Germinal center (tissue), 1 donor: ENCODE results near the gene EHBP1.
"Not testable (repeated sequence)": the region's sequence is repeated elsewhere in the genome, so short reads cannot be mapped to it uniquely, and the experiment has no call there.

Experiments
- DNase-seq: peaks from one replicate; pipeline ENCODE4 v3.0.0; 2012; ENCODE audit warnings: mixed read lengths, low spot score

The EHBP1 gene

DNA sequence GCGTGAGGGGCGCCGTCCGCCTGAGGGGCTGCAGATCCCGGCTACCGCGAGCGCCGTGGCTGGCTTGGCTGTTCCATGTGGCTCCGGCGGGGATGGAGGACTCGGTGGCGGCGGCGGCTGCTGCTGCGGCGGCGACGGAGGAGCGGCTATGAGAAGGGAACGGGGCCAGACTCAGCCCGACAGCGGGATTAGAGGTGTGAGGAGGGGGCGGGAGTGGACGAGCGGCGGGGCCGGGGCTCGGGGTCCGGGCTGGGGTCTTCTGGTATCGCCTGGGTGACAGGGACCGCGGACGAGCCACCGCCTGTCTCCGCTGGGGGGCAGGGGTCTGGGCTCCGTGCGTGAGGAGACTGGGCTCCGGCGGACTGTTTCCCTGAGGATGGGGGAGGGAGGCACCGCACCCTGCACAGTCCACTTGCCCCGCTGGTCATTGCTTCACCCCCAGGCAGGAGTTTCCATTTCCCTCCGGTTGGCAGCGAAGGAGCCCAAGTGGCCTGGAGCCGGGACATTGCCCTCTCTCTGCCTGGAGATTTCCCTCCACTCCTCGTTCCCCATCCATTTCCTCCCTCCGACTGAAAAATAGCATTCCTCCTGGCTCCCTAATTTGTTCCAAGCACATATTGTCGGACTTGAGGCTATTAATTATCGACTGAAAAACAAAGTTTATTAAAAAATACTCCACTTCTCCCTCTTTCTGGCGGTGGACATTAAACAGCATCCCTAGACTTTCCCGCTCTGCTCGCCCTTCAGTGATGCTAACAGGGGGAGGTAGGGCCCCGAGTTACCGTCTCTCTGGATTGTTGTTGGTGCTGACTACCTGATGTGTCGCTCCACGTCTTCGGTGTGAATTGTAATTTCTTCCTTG, 577 bp downstream of the EHBP1 start:
- DNase-seq: peak; percentile 37

DNA sequence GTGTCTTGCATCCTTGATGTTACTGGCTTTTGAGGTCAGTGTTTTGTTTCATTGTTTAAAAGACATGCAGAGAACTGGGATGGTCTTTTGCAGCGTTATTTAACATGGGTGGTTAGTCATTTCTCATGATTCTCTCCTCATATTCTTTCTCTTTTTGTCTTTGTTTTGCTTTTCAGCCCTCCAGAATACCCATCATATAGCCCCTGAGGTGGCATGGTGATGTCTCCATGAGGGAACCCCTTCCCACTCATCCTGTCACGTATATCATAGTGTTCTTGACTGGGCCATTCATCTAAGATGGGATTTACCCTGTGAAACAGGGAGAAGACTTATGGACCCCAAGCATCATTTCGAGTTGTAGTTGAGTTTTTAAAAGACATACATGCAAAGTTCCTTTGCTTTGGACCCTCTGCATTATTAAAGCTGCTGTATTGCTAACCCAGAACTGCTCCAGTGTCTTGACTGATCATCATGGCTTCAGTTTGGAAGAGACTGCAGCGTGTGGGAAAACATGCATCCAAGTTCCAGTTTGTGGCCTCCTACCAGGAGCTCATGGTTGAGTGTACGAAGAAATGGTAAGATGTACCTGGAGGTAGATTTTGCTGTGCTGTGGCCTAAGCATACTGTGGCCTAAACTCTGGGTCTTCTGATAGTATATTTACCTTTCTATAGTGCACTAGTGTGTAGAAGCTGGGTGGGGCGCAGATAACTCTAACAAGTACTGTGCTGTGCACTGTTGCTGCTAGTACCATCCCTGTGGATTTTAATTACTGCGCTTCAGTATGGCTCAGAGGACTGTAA, 1.4 kb downstream of the EHBP1 start:
- DNase-seq: no peak

DNA sequence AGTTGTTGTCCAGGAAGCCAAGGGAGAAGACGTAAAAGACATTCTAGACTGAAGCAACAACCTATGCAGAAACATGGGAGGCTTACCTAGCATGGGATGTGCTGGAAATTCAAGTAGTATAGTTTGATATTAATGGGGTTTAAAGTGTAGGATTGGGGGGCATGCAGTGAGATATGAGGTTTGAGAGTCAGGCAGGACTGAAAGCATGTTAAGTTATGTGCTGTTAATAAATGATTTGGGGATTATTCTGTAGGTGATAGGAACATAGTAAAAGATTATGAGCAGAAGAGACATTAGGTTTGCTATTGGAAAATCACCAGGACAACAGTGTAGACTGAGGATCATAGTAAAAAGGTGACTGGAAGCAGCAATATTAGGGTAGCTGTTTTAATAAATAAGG, 3.2 kb downstream of the EHBP1 start:
- no peak for DNase-seq

DNA sequence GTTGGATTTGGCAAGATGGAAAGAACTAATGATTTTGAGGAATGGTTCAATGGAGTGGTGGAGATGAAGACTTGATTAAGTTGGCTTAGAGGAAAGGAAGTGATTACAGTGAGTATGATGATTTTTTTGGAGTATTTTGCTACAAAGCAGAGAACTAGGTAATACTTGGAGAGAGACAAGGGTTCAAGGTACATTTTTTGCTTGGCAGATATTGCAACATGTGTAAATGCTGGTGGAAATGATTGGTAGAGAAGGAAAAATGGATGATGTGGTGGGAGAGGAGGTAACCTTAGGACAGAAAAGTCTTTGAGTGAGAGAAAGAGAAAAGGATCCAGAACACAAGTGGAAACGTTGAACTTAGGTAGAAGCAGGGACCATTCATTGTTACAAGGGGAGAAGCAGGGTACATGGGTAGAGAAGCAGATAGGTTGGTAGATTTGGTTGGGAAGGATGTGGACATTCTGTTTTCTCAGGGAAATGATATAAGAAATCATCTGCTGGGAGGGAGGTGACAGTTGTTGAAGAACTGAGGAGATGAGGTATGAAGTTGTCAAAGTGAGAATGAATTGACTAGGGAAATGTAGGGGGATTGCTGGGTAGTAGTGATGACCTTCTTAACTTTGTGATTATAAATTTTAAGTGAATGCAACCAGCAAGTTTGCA, 6.5 kb downstream of the EHBP1 start:
- DNase-seq: no peak

DNA sequence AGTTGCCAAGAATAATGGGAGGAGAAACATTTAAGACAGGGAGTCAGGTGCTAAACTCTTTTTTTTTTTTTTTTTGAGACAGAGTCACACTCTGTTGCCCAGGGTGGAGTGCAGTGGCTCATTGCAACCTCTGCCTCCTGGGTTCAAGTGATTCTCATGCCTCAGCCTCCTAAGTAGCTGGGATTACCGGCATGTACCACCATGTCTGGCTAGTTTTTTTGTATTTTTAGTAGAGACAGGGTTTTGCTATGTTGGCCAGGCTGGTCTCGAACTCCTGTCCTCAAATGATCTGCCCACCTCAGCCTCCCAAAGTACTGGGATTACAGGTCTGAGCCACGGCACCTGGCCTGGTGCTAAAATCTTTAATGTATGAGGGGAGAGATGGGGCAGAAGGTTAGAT, 7.7 kb downstream of the EHBP1 start:
- not testable (repeated sequence) for DNase-seq

DNA sequence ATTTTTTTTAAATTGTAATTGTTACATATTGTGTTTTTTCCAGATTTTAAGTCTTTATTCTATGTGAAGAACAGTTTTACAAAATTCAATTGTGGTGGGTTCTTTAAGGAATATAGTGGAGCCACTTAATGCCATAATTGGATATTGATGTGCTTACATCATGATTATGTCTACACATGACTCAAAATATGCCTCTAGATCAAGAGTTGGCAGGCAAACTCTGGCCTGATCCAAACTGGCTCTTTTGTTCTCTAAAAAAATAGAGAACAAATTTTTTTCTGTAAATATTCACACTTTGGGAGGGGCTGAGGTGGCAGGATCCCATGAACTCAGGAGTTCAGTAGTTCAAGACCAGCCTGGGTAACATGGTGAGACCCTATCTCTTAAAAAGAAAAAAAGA, 8.3 kb downstream of the EHBP1 start:
- no peak for DNase-seq

DNA sequence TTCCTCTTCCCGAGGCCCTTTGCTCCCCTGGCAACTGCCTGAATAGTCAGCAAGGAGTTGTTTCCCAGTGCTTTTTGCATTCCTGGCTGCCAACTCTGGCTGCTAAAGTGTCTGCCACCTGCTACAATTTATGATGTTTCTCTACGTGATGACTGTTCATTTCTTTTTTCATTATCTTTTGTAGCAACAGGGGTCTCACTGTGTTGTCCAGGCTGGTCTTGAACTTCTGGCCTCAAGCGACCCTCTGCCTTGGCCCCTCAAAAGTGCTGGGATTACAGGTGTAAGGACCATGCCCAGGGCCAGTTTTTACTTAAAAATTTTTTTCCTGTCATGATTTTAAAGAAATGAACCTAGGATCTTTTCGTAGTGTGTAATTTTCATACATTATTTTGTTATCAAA, 11.3 kb downstream of the EHBP1 start:
- DNase-seq: no peak

DNA sequence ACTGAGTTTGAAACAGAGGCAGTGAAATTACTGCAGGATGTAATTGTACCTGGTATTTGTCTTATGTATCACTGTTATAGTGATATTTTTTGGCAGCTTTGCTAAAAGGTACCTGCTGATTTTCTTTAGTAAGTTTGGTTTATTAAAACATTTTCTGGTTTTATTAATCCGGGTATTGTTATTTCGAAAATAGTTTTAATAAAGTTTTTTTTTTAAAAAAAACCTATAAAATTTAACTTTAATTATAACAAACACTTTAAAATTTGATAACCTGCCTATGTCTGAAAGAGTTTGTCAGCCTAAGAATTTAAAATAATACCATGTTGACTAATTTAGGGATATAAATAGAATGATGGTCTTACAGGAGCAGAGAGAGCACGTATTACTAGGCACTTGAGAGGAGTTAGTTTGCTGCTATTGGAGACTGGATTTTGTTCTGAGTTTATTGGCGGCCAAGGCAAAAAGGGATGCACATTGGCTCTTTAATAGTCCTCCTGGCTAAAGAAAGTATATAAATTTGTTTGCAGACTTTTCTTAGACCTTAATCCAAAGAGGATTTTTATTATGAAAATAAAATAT, 12.1 kb downstream of the EHBP1 start:
- no peak for DNase-seq

DNA sequence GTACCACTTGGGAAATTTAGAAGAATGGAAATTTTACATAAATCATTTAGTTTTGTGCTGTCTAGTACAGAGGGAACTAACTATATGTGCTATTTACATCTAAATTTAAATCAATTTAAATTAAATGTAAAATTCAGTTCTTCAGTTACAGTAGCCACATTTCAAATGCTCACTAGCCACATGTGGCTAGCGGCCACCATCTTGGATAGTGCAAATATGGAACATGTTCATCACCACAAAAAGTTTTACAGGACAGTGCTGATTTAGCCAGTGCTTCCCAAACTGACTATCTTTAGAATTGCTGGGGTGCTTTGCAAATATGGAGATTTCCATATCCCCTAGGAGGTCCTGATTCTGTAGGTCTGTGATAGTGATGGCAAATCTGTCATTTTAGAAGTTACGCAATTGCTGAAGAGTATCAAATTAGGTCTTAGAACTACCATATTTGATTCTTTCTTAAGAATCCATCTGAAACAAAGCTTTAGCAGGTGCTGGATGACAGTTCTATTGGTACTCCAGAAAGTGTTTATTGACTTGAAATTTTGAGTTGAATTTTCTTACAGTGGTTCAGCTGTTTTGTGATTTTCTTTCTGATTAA, 12.8 kb downstream of the EHBP1 start:
- no peak for DNase-seq

DNA sequence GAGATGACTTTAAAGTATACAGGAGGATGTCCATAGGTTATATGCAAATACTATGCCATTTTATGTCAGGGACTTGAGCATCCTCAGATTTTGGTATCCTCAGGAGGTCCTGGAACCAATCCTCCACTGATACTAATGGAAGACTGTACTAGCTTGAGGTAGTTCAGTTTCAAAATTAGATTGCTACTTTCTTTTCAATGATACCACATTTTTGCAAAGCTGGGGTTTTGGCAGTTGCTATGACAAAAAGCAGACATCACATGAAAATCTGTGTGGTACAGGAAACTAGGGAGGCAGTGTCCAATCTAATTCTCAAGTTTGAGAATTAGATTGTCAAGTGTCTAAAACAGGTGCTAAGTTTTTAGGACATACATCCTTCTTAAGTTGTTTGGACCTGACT, 14.2 kb downstream of the EHBP1 start:
- no peak for DNase-seq

DNA sequence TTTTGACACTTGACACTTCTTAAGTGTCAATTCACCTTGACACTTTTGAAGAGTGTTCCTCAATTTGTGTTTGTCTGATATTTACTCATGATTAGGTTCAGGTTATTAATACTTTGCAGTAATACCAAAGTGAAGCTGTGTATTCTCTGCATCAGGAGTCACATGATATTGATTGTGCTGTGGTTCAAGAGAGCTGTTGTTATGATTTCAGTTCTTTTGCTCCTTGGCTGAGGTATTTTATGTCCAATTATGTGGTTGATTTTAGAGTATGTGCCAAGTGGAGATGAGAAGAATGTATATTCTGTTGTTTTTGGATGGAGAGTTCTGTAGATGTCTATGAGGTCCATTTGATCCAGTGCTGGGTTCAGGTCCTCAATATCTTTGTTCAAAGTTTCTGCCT, 17.2 kb downstream of the EHBP1 start:
- DNase-seq: no peak

DNA sequence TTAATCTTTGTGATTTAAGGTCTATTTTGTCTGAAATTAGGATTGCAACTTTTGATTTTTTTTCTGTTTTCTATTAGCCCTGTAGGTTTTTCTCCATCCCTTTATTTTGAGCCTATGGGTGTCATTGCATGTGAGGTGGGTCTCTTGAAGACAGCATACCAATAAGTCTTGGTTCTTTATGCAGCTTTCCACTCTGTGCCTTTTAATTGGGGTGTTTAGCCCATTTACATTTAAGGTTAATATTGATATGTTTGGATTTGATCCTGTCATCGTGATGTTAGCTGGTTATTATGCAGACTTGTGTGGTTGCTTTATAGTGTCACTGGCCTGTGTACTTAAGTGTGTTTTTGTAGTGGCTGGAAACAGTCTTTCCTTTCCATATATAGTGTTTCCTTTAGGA, 17.7 kb downstream of the EHBP1 start:
- no peak for DNase-seq

DNA sequence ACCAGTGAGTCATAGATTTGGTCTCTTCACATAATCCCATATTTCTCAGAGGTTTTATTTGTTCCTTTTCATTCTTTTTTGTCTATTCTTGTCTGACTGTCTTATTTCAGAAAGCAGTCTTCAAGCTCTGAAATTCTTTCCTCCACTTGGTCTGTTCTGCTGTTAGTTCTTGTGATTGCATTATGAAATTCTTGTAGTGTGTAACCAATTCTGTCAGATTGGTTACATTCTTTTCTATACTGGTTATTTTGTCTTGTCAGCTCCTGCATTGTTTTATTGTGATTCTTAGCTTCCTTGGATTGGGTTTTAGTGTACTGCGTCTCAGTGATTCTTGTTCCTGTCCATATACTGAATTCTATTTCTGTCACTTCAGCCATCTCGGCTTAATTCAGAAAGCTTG, 18.6 kb downstream of the EHBP1 start:
- DNase-seq: no peak

DNA sequence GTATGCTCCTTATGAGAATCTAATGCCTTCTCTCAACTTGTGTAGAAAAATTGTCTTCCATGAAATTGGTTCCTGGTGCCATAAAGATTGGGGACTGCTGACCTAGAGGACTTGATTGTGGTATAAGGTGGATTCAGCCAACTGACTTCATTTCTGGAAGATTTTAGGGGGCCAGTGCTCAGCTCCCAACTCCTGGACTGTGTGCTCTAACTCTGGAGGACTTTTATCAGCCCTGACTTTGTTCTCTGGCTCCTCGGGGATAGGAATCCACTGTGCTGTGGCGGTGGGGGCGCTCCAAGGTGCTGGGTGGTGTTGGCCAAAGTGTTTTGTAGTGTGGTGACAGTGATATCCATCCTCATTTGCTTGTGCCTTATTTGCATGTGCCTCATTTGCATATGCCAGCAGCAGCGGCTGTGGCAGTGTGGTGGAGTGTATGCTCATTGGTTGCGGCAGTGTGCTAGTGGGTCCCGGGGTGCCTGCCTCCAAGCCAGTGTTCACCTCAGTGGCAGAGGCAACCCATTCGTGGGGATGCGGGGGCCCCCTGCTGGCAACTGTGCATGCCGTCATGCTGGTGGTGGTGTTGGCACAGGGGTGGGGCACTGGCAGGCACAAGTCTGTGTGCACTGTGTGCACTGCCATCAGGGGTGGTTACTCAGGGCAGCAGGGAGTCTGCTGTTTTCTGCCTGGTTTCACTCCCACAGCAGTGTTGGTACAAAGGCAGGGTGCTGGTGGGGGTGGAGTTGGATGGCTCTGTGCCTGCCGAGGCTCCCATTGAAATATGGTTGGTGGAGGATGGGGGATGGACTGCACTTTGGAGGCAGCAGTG, 19.6 kb downstream of the EHBP1 start:
- peak; percentile 13 for DNase-seq

DNA sequence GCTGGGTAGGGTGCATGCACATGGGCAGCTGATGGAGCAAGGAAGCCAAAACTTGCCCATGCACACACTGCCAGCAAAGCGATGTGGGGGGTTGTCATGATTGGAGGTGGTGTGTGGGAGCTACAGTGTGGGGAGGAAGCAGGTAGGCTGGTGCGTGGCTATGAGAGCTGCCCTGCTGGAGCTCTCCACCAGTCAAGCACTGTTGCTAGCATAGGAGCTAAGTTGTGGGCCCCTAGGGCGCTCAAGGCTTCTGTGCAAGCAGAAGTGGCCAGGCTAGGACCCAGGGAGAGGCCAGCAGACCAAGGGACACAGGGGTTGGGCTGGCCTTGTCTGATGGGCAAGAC, 20.2 kb downstream of the EHBP1 start:
- no peak for DNase-seq

DNA sequence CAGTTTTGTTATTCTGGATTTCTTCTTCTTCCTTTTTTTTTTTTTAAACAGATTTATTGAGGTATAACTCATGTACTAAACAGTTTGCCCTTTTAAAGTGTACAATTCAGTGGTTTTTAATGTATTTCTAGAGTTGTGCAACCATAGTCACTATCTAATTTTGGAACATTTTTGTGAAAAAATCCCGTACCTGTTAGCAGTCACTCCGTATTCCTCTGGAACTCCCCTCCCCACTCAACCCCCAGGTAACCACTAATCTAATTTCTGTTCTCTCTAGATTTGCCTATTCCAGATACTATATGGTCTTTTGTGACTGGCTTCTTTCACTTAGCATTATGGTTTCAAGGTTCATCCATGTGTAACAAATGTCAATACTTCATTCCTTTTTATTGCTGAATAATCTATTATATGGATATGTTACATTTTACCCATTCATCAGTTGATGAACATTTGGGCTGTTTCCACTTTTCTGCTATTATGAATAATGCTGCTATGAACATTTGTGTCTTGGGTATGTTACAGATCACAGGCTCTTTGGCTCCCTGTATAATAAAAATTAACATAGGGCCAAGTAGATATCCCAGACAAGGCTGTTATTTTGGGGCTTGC, 21.9 kb downstream of the EHBP1 start:
- DNase-seq: no peak

DNA sequence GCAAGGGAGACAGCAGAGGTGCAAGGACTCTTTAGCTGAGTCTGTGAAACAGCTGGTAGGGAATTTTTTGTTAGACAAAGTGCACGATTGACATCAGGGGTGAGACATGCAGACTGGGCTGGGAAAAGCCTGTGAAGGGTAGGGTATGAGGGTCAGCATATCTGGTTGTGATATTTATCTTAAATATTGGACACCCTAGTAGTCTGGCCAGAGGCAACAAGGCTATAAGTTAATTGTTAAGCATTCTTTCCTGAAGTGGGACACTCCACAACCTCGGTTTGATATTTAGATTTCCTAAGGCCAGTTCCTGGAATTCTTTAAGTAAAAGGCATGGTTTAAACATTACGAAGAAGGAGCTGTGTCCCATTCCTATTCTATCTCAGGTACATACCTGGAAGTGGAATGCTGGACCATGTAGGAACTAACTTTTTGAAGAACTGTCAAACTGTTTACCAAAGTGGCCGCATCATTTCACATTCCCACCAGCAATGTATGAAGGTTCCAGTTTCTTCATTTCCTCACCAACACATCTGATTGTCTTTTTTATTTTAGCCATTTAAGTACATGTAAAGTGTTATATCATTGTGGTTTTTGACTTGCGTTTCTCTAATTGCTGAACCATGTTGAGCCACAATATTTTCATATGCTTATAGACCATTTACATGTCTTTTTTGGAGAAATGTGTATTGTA, 22.5 kb downstream of the EHBP1 start:
- DNase-seq: no peak

DNA sequence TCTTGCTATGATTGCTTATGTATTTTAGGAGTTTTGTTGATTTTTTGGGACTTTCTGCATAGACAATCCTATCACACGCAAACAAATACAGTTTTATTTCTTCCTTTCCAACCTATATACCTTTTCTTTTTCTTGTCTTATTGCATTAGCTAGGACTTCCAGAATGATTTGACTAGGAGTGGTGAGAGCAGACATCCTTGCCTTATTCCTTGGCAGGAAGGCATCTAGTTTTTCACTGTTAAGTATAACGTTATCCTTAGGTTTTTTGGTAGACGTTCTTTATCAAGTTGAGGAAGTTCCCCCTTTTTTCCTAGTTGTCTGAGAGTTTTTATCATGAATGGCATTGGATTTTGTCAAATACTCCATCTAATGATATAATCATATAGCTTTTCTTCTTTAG, 25.8 kb downstream of the EHBP1 start:
- DNase-seq: no peak

DNA sequence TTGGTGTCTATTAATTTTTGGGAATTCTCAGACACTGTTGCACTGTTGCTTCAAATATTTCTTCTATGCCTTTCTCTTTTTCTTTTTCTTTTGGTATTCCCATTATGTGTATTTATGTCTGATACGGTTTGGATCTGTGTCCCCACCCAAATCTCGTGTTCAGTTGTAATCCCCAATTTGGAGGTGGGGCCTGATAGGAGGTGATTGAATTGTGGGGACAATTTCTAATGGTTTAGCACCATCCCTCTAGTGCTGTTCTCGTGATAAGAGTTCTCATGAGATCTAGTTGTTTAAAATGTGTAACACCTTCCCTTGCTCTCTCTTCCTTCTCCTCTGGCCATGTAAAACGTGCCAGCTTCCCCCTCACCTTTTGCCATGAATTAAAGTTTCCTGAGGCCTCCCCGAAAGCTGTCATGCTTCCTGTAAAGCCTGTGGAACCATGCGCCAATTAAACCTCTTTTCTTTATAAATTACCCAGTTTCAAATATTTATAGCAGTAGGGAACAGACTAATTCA, 26.8 kb downstream of the EHBP1 start:
- no peak for DNase-seq

DNA sequence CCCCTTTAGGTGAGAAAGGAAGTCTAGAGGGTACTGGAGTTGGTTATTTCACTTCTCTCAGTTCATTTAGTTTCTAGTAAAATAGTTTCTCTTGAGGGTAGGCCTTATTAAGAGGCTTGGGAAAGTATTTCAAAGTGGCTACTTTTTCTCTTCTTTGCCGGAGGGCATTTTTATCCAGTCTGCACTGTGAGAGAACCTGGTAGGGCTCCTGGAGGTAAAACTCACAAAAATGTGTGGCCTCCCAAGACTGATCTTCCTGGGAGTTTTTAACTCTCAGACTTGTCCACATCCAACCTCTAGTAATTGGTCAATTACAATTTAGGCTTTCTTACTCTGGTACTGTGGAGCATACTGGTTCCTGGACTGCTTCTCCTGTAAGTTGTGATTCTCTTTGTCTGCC, 28.0 kb downstream of the EHBP1 start:
- DNase-seq: no peak
